ENCODE results near the gene CTAGE1. TPM values are rescaled to one million over a fixed set of nuclear protein-coding genes. Genes with fewer than 3 reads are reported as not detected.
"Not testable (repeated sequence)": the region's sequence is repeated elsewhere in the genome, so short reads cannot be mapped to it uniquely, and the experiment has no call there.

Gene CTAGE1
- total and polyA plus RNA-seq, 2 donors from 2014 or later, result not detected

DNA sequence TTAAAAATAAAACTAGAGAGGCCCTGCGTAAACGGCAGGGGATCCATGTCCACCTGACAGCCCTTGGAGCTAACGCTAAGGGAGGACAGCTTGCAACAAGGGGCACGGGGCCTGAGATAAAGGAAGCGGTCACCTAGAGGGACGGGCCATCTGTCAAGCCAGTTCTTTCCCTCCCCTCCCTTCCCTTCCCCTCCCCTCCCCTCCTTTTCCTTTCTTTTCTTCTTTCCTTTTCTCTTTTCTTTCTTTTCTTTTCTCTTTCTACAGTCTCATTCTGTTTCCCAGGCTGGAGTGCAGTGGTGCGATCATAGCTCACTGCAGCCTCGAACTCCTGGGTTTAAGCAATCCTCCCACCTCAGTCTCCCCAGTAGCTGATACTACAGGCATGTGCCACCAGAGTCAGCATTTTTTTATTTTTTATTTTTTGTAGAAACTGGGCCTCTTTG lies 34.5 kb upstream of the CTAGE1 start:
- H3K4me3 ChIP-seq (ENCODE audit: low read length in 3 of 3), result no peak overlapping the region
- no peaks in the 10 kb centered on the region for H3K27me3 ChIP-seq (ENCODE audit: control insufficient read depth, insufficient read depth, low read length)
- DNase-seq (peak in 1 of 5 donors; percentile 24), FAIRE-seq (no peak)
- TF ChIP-seq CTCF (IDR thresholded peaks at IDR 0.05; ENCODE audit: borderline replicate concordance, extremely low read depth, insufficient read depth), result no peak
- no peak overlapping the region for H3K9ac ChIP-seq (ENCODE audit: low read length in 3 of 3)
- intact Hi-C loops (cut with DNase I), result no loop called here
- peaks cover 0 to 2% (median 0%) of the 10 kb centered on the region in 3 donors for H3K4me1 ChIP-seq (ENCODE audit: control insufficient read depth in 2 of 3, insufficient read depth in 2 of 3, low read depth in 1 of 3, low read length in 3 of 3)
- no peak overlapping the region for H3K27ac ChIP-seq (ENCODE audit: low read depth in 2 of 2, low read length in 2 of 2)
- H3K9me3 ChIP-seq (ENCODE audit: control insufficient read depth in 2 of 3, insufficient read depth in 1 of 3, low read length in 3 of 3), result peaks cover 0 to 9% (median 0%) of the 10 kb centered on the region in 3 donors
- H3K36me3 ChIP-seq (ENCODE audit: control insufficient read depth in 2 of 3, insufficient read depth in 3 of 3, low read length in 3 of 3), result no peaks in the 10 kb centered on the region

GRCh38 chr18:22451796-22452195 lies 34.1 kb upstream of the CTAGE1 start:
- intact Hi-C loops (cut with DNase I), result no loop called here
- TF ChIP-seq CTCF (IDR thresholded peaks at IDR 0.05; ENCODE audit: borderline replicate concordance, extremely low read depth, insufficient read depth), result no peak
- no peak for FAIRE-seq
- Histone ChIP-seq H3K27me3 (ENCODE audit: control insufficient read depth, insufficient read depth, low read length) (no peaks in the 10 kb centered on the region), H3K9ac (ENCODE audit: low read length in 3 of 3) (no peak overlapping the region), H3K4me1 (ENCODE audit: control insufficient read depth in 2 of 3, insufficient read depth in 2 of 3, low read depth in 1 of 3, low read length in 3 of 3) (peaks cover 0 to 2% (median 0%) of the 10 kb centered on the region in 3 donors), H3K9me3 (ENCODE audit: control insufficient read depth in 2 of 3, insufficient read depth in 1 of 3, low read length in 3 of 3) (peaks cover 0 to 9% (median 0%) of the 10 kb centered on the region in 3 donors), H3K4me3 (ENCODE audit: low read length in 3 of 3) (no peak overlapping the region), H3K27ac (ENCODE audit: low read depth in 2 of 2, low read length in 2 of 2) (no peak overlapping the region), H3K36me3 (ENCODE audit: control insufficient read depth in 2 of 3, insufficient read depth in 3 of 3, low read length in 3 of 3) (no peaks in the 10 kb centered on the region)
- DNase-seq, result peak in 1 of 5 donors; percentile 27

DNA sequence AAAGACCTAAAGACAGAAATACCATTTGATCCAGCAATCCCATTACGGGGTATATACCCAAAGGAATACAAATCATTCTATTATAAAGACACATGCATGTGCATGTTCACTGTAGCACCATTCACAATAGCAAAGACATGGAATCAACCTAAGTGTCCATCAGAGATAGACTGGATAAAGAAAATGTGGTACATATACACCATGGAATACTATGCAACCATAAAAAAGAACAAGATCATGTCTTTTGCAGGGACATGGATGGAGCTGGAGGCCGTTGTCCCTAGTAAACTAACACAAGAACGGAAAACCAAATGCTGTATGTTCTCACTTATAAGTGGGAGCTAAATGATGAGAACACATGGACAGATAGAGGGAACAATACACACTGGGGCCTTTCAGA lies 33.1 kb upstream of the CTAGE1 start:
- H3K9me3 ChIP-seq (ENCODE audit: control insufficient read depth in 2 of 3, insufficient read depth in 1 of 3, low read length in 3 of 3); H3K36me3 ChIP-seq (ENCODE audit: control insufficient read depth in 2 of 3, insufficient read depth in 3 of 3, low read length in 3 of 3); H3K27ac ChIP-seq (ENCODE audit: low read depth in 2 of 2, low read length in 2 of 2); H3K4me3 ChIP-seq (ENCODE audit: low read length in 3 of 3); DNase-seq; intact Hi-C loops (cut with DNase I); FAIRE-seq; H3K4me1 ChIP-seq (ENCODE audit: control insufficient read depth in 2 of 3, insufficient read depth in 2 of 3, low read depth in 1 of 3, low read length in 3 of 3); H3K27me3 ChIP-seq (ENCODE audit: control insufficient read depth, insufficient read depth, low read length); H3K9ac ChIP-seq (ENCODE audit: low read length in 3 of 3): not testable (repeated sequence)

GRCh38 chr18:22450318-22450717 lies 32.6 kb upstream of the CTAGE1 start:
- DNase-seq; H3K4me3 ChIP-seq (ENCODE audit: low read length in 3 of 3); H3K9ac ChIP-seq (ENCODE audit: low read length in 3 of 3); H3K36me3 ChIP-seq (ENCODE audit: control insufficient read depth in 2 of 3, insufficient read depth in 3 of 3, low read length in 3 of 3); H3K27ac ChIP-seq (ENCODE audit: low read depth in 2 of 2, low read length in 2 of 2); FAIRE-seq; H3K27me3 ChIP-seq (ENCODE audit: control insufficient read depth, insufficient read depth, low read length); H3K4me1 ChIP-seq (ENCODE audit: control insufficient read depth in 2 of 3, insufficient read depth in 2 of 3, low read depth in 1 of 3, low read length in 3 of 3); H3K9me3 ChIP-seq (ENCODE audit: control insufficient read depth in 2 of 3, insufficient read depth in 1 of 3, low read length in 3 of 3); intact Hi-C loops (cut with DNase I): not testable (repeated sequence)

DNA sequence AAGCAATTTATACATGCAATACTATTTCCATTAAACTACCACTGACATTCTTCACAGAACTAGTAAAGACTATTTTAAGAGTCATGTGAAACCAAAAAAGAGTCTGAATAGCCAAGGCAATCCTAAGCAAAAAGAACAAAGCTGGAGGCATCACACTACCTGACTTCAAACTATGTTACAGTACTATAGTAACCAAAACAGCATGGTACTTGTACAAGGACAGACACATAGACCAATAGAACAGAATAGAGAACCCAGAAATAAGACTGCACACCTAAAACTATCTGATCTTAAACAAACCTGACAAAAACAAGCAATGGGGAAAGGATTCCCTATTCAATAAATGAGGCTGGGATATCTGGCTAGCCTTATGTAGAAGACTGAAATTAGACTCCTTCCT lies 32.0 kb upstream of the CTAGE1 start:
- H3K36me3 ChIP-seq (ENCODE audit: control insufficient read depth in 2 of 3, insufficient read depth in 3 of 3, low read length in 3 of 3); FAIRE-seq; H3K27ac ChIP-seq (ENCODE audit: low read depth in 2 of 2, low read length in 2 of 2); H3K4me3 ChIP-seq (ENCODE audit: low read length in 3 of 3); H3K9me3 ChIP-seq (ENCODE audit: control insufficient read depth in 2 of 3, insufficient read depth in 1 of 3, low read length in 3 of 3); DNase-seq; intact Hi-C loops (cut with DNase I); H3K27me3 ChIP-seq (ENCODE audit: control insufficient read depth, insufficient read depth, low read length); H3K9ac ChIP-seq (ENCODE audit: low read length in 3 of 3); H3K4me1 ChIP-seq (ENCODE audit: control insufficient read depth in 2 of 3, insufficient read depth in 2 of 3, low read depth in 1 of 3, low read length in 3 of 3): not testable (repeated sequence)

All from kidney (tissue), 14 donors.